ENCODE results near the gene ABCA5.
"Not testable (repeated sequence)": the region's sequence is repeated elsewhere in the genome, so short reads cannot be mapped to it uniquely, and the experiment has no call there.

Gene ABCA5

DNA sequence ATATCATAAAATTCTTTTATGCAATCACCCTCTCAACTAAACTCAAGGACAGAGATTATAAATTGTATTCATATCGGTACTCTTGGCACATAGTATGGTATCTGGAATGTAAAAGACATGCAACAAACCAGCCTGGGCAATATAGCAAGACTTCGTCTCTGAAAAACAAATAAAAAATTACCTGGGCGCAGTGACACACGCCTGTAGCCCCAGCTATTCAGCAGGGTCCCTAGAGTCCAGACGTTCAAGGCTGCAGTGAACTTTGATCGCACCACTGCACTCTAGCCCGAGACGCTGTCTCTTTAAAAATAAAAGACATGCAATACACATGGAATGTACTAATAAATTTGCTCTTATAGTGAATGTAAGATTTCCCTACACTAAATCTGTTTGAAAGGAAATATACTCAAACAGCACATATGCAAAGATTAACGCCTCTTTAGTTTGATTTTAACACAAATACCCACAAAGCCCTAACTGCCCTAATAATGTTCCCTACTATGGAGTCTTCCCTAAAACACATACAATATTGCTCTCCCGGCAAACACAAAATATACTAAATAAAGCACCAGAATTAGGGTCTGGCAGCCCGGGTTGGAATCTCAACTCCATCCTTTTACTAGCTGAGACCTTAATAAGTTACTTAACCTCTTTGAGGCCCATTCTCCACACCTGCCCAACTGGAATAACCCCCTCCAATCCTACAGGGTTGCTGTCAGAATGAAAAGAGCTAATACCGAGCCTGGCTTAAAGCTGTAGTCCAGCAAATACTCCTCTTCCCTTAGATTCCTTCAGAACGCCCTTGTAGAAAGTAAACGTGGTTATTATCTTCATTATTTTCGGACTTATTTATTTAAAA lies 1.2 kb downstream of the ABCA5 start:
- no peak for DNase-seq (ENCODE audit: low read depth)

DNA sequence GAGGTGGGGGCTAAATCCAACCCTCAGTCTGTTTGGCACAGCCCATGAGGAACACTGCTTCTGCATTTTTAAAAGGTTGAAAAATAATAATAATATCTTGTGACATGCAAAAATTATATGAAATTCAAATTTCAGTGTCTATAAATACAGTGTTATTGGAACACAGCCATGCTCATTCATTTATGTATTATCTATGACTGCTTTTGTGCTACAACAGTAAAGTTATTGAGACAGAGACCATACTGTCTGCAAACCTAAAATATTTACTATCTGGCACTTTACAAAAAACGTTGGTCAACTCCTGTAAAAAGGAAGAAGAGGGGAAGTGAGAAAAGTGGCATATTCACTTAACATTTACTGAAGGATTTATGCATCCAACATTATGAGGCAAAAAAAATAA lies 3.1 kb downstream of the ABCA5 start:
- no peak for DNase-seq (ENCODE audit: low read depth)

DNA sequence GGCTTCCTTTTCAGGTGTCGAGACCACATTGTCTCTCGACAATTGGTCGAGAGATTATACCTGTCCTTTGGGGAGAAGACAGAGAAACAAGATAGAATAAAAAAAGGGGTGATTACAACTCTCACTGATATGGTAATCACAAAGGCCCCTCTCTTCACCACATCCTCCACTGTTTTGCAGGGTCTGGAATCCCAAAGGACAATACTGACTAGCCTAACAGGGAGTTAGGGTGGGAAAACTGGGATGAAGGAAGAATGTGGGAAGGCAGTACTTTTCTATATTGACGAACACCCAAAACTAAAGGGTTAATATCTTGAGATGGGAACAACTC lies 6.1 kb downstream of the ABCA5 start:
- no peak for DNase-seq (ENCODE audit: low read depth)

DNA sequence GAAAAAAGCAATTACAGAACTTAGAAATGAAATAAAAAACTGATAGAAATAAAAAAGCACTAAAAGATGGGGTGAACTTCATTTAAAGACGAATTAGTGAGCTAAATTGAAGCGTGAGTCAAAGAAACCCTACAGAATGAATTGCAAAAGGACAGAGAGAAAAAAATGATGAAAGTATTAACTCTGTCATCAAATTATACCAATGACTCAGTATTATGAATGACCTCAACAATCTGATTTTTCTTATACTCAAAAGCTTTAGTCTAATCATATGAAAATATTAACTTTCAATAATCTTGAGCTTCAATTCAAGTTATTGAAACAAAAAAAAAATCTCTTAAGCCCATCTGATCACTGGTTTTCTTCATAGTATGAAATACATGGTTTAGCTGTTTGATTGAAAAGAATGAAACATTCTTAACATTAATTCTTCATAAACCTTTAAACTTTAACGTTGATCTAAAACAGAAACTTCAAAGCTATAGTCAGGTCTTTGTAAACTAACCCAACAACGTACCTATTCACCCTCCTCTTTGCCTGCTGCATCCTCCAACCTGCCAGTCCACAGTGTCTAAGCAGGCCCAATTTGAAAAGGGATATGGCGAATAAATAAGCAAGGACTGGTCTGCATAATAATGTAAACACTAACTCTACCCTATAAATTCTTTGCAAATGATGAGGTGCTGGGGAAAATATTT lies 6.6 kb downstream of the ABCA5 start:
- no peak for DNase-seq (ENCODE audit: low read depth)

DNA sequence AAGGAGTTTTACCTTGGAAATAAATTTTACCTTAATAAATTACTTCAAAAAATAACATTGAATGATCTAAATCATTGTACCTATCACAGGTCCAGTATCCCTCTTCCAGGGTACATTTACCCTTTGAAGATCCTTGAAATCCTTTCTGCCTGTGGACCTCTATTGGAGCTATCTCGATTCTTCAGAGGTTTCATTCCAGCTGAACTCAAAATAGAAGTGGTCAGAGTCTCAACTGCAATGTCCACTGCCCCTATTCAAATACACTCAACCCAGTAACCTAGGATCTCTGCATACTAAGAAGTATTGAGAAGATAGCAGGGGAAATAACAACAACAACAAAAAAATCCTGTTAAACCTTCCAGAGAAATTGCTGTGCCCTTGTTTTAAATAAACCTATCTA lies 9.3 kb downstream of the ABCA5 start:
- DNase-seq (ENCODE audit: low read depth): no peak

DNA sequence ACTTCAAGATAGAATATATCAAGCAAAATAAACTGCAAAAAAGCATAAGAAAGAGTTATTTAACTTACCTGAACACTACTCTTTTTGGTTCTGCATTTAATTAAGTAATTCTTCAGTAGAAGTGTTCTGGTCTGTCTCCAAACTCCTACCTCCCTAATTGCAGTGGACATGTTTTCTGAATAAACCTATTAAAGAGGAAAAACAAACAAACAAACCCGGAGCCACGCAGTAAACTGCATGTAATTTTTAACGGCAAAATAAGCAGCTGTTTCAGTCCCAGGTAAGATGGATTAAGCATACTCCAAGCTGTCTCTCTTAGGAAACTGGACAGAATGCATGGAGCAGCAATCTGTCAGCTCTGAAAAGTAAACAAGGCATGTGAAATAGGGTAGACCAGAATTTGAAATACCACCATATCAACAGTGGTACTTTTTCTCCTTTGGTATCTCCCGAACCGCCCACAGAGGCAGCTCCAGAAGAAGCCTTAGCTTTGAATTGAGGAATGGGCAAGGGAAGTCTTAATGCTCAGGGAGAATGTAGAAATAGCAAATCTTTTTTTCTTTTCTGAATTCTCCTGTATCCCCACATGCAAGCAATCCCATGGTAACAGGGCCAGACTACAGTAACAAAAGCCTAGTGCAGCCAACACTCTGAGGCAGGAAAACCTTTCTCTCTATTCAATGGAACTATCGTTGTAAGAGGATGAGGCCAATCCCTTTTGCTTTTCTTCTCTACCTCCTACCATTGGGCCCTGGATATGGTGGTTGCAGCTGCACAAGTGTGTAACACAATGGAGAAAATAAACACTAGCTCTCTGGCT lies 12.5 kb downstream of the ABCA5 start:
- DNase-seq (ENCODE audit: low read depth): no peak

DNA sequence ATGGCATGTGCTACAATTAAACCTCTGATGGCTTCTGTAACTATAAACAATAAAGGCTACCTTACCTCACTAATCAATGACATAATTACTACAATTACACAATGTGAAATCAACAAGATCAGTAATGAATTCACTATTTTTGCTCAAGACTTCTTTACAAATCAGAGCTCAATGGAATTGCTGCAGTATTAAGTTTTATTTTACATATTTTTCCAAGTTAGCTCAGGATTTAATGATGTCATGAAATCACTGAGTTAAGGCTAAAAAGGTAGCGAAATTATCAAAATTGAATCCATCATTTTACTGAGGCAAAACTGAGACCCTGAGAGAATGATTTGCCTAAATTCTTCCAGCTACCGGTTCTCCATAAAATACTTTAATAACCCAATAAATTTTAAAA lies 21.8 kb downstream of the ABCA5 start:
- DNase-seq (ENCODE audit: low read depth): no peak

DNA sequence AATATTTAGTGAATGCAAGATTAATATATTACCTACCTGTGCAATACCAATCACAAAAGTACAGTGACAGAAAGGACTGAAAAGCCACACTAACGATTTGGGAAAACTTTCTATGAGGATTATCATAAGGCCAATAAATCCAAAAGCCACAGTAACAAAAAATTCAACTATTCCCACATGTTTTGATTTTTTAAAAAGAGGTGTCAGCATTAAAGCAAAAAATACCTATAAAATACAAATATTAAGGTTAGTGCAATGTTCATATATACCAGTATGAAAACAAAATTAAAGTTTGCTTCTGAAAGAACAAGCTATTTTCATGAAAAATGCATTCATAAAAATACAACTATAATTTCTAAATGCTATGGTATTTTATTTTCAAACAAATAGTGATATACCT lies 24.3 kb downstream of the ABCA5 start:
- no peak for DNase-seq (ENCODE audit: low read depth)

DNA sequence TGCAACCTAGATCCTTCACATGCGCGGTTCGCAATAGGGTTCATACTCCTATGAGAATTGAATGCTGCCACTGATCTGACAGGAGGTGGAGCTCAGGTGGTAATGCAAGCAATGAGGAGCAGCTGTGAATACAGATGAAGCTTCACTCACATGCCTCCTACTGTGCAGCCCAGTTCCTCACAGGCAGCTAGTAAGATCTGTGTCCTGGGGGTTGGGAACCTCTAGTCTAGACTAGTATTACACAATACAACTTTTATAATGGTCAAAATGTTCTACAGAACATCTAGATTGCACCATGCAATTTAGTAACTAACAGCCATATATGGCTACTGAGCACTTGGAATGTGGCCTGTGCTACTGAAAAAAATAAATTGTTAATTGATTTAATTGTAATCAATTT lies 26.7 kb downstream of the ABCA5 start:
- no peak for DNase-seq (ENCODE audit: low read depth)

DNA sequence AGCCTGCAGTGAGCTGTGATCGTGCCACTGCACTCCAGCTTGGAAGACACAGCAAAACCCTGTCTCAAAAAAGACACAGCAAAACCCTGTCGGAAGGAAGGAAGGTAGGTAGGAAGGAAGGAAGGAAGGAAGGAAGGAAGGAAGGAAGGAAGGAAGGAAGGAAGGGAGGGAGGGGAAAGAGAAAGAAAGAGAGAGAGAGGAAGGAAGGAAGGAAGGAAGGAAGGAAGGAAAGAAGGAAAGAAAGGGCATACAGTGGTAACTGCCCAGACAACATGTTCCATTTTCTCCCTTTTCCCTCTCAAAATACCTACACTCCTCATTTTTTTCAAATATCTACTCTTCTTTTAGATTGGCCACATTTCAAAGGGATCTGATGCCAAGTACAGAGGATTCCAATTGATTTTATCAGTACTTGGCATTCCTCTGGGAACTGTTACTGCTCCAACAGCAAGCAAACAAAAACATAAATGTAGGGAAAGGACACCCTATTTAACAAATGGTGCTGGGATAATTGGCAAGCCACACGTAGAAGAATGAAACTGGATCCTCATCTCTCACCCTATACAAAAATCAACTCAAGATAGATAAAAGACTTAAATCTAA lies 28.7 kb downstream of the ABCA5 start:
- DNase-seq (ENCODE audit: low read depth): not testable (repeated sequence)

DNA sequence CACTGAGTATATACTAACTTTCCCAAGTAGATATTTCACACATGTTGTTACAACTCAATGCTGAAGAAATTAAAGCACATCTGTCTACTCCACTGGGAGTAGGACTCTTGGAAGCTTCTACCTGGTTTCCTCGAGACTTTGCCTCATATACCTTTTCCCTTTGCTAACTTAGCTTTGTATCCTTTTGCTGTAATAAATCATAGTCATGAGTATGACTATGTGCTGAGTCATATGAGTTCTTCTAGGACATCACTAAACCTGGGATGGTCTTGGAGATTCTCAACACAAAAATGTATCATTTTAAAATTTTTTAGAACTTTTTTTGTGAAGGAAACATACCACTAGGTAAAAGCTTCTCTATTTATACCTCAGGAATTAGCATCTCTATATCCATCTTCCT lies 39.8 kb downstream of the ABCA5 start:
- DNase-seq (ENCODE audit: low read depth): no peak

DNA sequence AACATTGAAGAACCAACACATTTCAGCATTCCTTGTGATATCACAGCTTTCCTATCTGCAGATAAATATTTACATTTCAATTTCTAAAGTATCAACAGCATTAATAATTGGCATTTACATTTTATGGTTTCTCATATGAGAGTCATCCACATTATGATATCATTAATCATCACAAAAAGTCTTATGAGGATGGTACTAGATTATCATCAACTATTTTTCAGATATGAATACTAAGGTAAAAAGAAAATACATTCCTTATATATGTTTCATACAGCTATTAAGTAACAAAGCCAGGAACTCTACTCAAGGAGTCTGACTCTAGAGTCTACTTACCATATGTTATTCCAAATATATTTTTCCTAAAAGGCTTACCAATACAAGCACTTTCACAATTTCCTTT lies 40.7 kb downstream of the ABCA5 start:
- DNase-seq (ENCODE audit: low read depth): no peak

DNA sequence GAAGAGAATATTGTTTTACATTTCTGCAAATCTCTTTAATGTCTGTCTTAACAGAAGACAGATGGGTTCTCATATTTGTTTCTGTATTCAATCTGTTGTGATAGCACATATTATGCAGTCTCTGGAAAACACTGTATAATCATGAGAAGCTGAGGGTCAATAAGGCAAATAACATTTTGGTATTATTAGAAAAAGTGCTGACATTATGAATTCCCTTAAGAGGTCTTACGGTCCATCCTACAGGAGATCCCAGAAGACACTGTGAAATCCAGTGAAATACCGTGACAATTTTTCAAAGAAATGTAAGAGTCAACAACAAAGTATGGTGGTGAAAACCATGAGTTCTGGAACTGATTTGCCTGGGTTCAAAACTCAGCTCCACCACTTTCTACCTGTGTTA lies 42.3 kb downstream of the ABCA5 start:
- no peak for DNase-seq (ENCODE audit: low read depth)

DNA sequence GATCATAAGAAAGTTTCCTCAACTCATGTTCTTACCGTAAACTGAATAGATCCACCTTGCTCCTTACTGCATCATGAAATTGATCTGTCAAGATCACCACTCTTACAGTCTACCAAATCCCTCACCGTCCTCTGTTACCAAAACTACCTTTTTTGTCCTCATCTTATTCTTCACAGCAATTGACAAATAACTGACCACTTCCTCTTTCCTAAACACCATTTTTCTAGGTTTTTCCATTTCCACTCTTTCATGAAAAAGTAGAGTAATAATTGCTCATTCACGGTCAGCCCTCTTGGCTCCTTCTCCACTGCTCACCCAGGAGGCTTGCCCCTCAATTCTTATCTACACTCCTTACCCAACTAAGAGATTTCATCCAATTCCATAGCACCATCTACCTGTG lies 44.9 kb downstream of the ABCA5 start:
- DNase-seq (ENCODE audit: low read depth): no peak

DNA sequence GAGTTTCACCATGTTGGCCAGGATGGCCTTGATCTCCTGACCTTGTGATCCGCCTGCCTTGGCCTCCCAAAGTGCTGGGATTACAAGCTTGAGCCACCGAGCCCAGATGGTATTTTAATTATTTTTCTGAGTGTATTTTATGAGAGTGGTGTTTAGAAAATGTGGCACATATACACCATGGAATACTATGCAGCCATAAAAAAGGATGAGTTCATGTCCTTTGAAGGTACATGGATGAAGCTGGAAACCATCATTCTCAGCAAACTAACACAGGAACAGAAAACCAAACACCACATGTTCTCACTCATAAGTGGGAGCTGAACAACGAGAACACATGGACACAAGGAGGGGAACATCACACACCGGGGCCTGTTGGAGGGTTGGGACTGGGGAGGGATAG lies 50.7 kb downstream of the ABCA5 start:
- not testable (repeated sequence) for DNase-seq (ENCODE audit: low read depth)

DNA sequence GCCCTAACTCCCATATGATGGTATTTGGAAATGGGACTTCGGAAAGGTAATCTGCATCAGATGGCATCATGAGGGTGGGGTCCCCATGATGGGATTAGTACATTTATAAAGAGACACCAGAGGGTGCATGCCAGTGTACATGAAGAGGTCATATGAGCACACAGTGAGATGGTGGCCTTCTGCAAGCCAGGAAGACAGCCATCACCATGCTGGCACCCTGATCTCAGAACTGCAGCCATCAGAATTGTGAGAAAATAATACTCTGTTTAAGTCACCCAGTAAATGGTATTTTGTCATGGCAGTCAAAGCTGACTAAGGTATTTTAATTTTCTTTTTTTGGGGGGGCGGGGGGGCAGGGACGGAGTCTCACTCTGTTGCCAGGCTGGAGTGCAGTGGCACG lies 51.2 kb downstream of the ABCA5 start:
- no peak for DNase-seq (ENCODE audit: low read depth)

DNA sequence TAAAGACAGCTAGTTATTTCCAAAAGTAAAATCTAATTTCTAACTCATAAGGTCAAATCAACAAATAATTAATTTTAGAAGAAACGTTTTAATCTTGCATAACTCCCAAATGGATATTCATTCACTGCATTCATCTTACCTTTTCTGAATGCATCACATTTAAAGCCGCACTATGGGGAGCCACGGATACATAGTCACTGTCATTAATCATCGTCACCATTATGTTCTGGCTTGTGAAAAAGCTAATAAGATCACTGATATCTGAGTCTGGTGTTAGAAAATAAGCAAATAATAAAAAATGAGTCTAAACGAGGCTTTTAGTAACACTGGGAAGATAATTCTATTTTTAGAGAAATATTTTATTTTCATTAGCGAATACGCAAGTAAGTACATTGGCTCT lies 55.9 kb downstream of the ABCA5 start:
- no peak for DNase-seq (ENCODE audit: low read depth)

DNA sequence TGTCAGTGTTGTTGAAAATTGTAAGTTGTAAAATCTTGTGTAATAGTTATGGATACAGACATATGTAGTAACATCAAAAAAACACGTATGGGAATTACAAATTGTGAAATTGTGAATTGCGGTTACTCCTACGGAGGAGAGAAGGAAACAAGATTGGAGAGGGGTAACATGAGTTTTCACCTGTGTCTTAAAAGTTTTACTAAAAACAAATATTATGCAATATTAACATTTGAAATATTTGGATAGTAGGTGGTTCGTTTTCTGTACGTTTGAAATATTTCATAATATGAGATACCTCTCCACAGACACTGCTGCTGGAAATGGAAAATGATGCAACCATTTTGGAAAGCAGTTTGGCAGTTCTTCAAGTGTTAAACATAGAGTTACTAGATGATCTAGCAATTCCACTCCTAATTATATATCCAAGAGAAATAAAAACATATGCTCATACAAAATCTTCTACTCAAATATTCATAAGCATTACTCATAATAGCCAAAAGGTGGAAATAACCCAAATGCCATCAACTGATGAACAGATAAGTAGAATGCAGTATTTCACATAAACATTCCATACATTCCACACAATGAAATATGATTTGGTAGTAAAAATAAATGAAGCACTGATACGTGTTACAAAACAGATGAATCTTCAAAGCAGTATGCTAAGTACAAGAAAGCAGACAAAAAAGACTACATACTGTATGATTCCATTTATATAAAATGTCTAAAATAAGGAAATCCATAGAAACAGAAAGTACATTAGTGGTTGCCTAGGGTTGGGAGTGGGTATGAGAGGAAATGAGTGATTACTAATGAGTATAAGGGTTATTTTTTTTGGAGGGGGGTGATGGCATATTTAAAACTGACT lies 57.6 kb downstream of the ABCA5 start:
- no peak for DNase-seq (ENCODE audit: low read depth)

DNA sequence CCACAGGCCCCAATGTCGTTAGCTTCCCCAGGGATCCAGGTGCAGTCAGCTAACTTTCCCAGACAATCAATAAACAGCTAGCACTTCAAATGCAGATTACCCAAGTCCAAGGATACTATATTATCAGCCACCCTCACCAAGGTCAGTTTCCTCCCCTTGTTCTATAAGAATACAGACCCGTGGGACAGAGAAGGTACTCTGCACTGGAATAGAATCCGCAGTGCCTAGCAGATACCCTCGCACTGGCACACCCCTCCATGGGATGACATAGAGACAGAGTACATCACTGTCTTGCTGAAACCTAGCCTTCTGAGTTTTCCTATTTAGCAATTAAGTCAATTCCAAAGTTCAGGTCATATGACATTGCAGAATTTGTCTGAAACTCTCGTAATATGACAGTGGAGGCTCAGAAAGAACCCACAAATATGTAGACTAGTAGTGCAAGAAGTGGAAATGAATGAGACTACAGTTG lies 58.4 kb downstream of the ABCA5 start:
- DNase-seq (ENCODE audit: low read depth): no peak

DNA sequence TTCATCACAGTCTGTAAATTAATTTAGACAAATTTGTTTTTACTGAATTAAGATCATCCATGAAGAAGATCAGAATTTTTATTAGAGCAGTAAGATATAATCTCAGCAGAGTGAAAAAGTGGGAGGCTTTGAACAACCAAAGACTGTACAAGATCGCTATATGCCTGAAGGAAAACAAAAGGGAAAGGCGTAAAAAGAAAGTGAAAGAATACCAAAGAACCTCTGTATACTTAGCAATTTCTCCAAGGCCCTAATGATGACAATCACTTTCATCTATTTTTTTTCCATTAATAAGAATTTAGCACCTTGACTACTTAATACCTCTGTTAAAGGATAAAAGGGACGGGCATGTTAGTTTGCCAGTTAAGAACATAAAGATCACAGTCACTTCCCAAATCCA lies 59.7 kb downstream of the ABCA5 start:
- no peak for DNase-seq (ENCODE audit: low read depth)

DNA sequence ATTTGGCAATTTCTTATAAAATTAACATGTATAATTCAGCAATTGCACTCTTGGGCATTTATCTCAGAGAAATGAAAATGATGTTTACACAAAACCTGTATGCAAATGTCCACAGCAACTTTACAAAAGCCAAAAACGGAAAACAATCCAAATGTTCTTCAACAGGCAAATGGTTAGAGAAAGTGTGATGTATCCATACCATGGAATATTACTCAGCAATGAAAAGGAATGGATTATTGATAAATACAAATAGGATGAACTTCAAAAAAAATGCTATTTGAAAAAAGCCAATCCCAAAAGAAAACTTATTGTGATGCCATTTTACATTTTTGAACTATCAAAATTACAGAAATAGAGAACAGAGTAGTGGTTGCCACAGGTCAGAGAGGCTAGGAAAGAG lies 61.1 kb downstream of the ABCA5 start:
- no peak for DNase-seq (ENCODE audit: low read depth)

DNA sequence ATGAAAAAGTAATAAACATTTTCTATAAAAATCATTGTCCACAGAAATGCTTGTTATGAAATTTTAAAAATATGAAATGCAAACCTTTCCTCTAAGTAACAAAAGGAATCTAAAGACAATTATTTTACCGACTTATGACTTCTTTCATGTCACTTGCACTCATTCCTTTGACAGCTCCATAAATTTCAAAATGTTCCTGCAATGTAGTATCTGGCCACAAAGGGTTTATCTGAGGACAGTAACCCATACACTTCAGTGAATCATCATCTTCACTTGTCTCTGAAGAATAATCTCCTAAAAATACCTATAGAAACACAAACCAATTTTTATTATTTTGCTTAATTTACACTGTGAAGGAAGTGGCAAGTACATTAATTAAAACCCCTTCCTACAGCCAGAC lies 72.7 kb downstream of the ABCA5 start:
- DNase-seq (ENCODE audit: low read depth): no peak
